Measurements from ENCODE around the gene PTPRK.

The PTPRK gene

DNA sequence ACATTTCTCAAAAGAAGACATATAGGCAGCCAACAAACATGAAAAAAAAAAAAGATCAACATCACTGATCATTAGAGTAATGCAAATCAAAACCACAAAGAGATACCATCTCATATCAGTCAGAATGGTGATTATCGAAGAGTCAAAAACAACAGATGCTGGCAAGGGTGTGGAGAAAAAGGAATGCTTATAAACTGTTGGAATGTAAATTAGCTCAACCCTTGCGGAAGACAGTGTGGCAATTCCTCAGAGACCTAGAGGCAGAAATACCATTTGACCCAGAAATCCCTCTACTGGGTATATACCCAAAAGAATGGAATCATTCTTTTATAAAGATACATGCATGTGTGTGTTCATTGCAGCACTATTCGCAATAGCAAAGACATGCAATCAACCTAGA is 315.8 kb downstream of the PTPRK start:
- TF ChIP-seq, protein P1, sequence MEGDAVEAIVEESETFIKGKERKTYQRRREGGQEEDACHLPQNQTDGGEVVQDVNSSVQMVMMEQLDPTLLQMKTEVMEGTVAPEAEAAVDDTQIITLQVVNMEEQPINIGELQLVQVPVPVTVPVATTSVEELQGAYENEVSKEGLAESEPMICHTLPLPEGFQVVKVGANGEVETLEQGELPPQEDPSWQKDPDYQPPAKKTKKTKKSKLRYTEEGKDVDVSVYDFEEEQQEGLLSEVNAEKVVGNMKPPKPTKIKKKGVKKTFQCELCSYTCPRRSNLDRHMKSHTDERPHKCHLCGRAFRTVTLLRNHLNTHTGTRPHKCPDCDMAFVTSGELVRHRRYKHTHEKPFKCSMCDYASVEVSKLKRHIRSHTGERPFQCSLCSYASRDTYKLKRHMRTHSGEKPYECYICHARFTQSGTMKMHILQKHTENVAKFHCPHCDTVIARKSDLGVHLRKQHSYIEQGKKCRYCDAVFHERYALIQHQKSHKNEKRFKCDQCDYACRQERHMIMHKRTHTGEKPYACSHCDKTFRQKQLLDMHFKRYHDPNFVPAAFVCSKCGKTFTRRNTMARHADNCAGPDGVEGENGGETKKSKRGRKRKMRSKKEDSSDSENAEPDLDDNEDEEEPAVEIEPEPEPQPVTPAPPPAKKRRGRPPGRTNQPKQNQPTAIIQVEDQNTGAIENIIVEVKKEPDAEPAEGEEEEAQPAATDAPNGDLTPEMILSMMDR (IDR thresholded peaks at IDR 0.05) = no peak
- no peaks in the 10 kb centered on the region for H3K36me3 ChIP-seq
- H3K27ac ChIP-seq = no peak overlapping the region
- DNase-seq = no peak
- intact Hi-C loops (cut with DNase I; ENCODE audit: low total_unique reads) = no loop called here
- H3K27me3 ChIP-seq = no peaks in the 10 kb centered on the region
- no peak overlapping the region for H3K4me3 ChIP-seq
- no peaks in the 10 kb centered on the region for H3K9me3 ChIP-seq
- H3K4me1 ChIP-seq = peaks cover 0 to 5% (median 0%) of the 10 kb centered on the region in 4 donors

DNA sequence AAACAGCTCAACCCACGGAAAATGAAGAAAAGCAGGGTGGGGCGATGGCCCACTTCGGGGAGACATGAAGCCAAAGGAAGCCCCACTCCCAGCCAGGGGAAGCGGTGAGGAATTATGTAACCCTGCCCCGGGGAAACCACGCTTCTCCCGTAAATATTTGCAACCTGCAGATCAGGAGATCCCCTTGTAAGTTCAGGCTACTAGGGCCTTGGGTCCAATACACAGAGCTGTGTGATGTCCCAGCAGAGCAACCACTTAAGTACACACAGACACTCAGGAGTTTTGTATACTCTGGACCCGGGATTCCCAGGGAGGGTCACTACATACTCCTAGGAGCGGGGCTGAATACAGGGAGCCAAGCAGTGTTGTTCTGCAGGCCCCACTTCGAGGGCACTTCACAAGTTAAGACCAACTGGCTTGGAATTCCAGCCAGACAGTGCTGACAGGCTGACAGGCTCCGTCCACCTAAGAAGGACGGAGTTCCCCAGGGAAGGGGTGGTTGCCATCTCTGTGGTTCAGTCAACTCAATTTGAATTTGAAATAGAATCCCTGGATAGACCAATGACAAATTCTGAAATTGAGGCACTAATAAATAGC is 318.1 kb downstream of the PTPRK start:
- Histone ChIP-seq H3K27ac (no peak overlapping the region), H3K4me1 (no peaks in the 10 kb centered on the region), H3K36me3 (no peaks in the 10 kb centered on the region), H3K27me3 (no peaks in the 10 kb centered on the region), H3K9me3 (no peaks in the 10 kb centered on the region), H3K4me3 (no peak overlapping the region)
- intact Hi-C loops (cut with DNase I; ENCODE audit: low total_unique reads) = no loop called here
- no peak for DNase-seq
- TF ChIP-seq, protein P1 (IDR thresholded peaks at IDR 0.05) = no peak

DNA sequence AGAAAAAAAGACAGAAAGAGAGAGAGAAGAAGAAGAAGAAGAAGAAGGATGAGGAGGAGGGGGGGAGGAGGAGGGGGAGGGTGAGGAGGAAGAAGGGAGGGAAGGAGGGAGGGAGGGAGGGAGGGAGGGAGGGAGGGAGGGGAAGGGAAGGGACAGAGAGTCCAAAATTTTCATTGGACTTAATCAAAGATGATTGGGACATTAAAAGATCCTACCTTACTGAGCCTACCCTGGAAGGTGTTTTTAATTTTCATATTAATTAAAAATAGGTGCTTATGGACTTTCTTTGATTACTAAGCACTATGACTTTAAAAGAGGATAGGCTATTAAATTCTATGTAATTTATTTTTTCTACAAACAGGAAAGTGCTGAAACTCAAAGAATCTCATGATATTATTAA is 319.6 kb downstream of the PTPRK start:
- H3K27me3 ChIP-seq = no peaks in the 10 kb centered on the region
- no peaks in the 10 kb centered on the region for H3K9me3 ChIP-seq
- H3K27ac ChIP-seq = no peak overlapping the region
- no peak for DNase-seq
- no peaks in the 10 kb centered on the region for H3K4me1 ChIP-seq
- H3K36me3 ChIP-seq = no peaks in the 10 kb centered on the region
- no peak overlapping the region for H3K4me3 ChIP-seq
- TF ChIP-seq, protein P1 (IDR thresholded peaks at IDR 0.05) = no peak
- intact Hi-C loops (cut with DNase I; ENCODE audit: low total_unique reads) = no loop called here

DNA sequence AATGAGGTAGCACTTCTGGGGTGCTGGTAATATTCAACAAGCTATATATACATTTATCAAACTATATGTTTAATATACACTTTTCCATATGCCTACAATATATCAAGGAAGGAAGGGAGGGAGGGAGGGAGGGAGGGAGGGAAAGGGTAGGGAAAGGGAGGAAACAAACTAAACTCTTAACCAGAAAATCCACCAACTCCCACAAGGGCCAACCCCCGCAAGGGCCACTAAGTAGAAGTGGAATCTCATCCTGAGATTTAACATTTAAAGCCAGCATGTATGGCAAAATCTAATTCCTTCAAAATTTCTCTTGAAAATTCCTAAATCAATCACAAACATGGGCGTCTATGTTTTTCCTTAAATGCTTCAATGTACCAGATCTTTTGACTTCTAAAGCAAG is 320.9 kb downstream of the PTPRK start:
- no peak for DNase-seq
- H3K4me3 ChIP-seq = no peak overlapping the region
- no peaks in the 10 kb centered on the region for H3K36me3 ChIP-seq
- no peak overlapping the region for H3K27ac ChIP-seq
- H3K27me3 ChIP-seq = no peaks in the 10 kb centered on the region
- no peaks in the 10 kb centered on the region for H3K4me1 ChIP-seq
- TF ChIP-seq, protein P1 (IDR thresholded peaks at IDR 0.05) = no peak
- no peaks in the 10 kb centered on the region for H3K9me3 ChIP-seq
- intact Hi-C loops (cut with DNase I; ENCODE audit: low total_unique reads) = no loop called here

DNA sequence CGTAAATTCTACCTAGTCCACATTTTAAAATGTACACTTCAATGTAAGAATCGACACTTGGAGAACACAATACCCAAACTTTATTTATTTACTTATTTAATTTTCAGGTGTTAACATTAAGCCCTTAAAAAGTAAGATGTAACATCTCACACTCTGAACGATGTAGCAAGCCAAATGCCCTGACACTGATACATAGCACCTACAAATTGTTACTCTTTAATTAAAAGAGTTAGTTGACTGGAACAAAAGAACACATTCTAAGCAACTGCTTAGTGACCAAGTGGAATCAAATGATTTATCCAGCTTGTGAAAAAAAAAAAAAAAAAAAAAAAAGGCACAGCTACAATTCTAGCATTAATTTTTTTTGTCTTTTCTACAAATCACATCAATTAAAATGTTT is 327.4 kb downstream of the PTPRK start:
- H3K4me1 ChIP-seq = no peaks in the 10 kb centered on the region
- H3K9me3 ChIP-seq = no peaks in the 10 kb centered on the region
- no peak overlapping the region for H3K27ac ChIP-seq
- H3K36me3 ChIP-seq = no peaks in the 10 kb centered on the region
- no peaks in the 10 kb centered on the region for H3K27me3 ChIP-seq
- no peak overlapping the region for H3K4me3 ChIP-seq
- TF ChIP-seq, protein P1 (IDR thresholded peaks at IDR 0.05) = no peak
- DNase-seq = no peak
- intact Hi-C loops (cut with DNase I; ENCODE audit: low total_unique reads) = no loop called here

DNA sequence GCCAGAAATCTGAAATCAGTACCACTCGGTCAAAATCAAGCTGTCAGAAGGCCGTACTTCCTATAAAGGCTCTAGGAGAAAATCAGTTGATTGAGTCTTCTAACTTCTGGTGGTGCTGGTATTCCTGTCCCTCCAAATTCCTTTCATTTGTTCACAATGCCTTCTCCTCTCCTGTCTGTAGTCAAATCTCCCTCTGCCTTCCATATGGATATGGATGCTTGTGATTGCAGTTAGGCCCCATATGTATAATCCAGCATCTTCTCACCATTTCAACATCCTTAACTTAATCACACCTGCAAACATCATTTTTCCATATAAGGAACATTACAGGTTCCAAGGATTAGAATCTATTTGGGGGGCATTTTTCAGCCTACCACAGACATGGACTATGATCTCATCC is 331.7 kb downstream of the PTPRK start:
- Histone ChIP-seq H3K27ac (no peak overlapping the region), H3K4me3 (no peak overlapping the region), H3K27me3 (no peaks in the 10 kb centered on the region), H3K36me3 (peaks cover 4 to 9% (median 5%) of the 10 kb centered on the region in 3 donors), H3K9me3 (no peaks in the 10 kb centered on the region), H3K4me1 (no peaks in the 10 kb centered on the region)
- no peak for DNase-seq
- intact Hi-C loops (cut with DNase I; ENCODE audit: low total_unique reads) = no loop called here
- TF ChIP-seq, protein P1 (IDR thresholded peaks at IDR 0.05) = no peak

Data from tibial artery (tissue), 4 donors.